ENCODE results near the gene LRRC37B. TPM values are rescaled to one million over a fixed set of nuclear protein-coding genes. Genes with fewer than 3 reads are reported as not detected.
"Not testable (repeated sequence)": the region's sequence is repeated elsewhere in the genome, so short reads cannot be mapped to it uniquely, and the experiment has no call there.

LRRC37B gene
- total RNA-seq, 1 experiment from 2014 or later = 19.1 TPM

DNA sequence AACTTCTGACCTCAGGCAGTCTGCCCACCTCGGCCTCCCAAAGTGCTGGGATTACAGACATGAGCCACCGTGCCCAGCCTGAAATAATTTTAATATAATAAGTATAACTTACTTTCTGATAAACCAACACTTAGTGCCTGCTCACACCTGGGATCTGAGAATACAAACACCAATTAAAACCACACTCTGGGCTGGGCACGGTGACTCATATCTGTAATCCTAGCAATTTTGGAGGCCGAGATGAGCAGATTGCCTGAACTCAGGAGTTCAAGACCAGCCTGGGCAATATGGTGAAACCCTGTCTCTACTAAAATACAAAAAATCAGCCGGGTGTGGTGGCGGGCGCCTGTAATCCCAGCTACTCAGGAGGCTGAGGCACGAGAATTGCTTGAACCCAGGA lies 15.4 kb upstream of the LRRC37B start:
- not testable (repeated sequence) for H3K56ac ChIP-seq (ENCODE audit: insufficient read length, low read depth, low read length); H3K79me2 ChIP-seq (ENCODE audit: insufficient read depth, low read length); H3K4me2 ChIP-seq (ENCODE audit: insufficient read depth, insufficient read length, low read length); H3K4me3 Mint-ChIP-seq; H4K5ac ChIP-seq (ENCODE audit: insufficient read length, low read depth, low read length); H4K8ac ChIP-seq (replicated peaks; ENCODE audit: insufficient read length, low read depth, low read length); H3K23ac ChIP-seq (ENCODE audit: insufficient read length, low read depth, low read length); H3K14ac ChIP-seq (ENCODE audit: insufficient read depth, low read length); H3K9ac ChIP-seq (ENCODE audit: extremely low read depth, insufficient read length, low read length); H3K79me1 ChIP-seq (ENCODE audit: insufficient read depth, low read depth, low read length, poor library complexity, severe bottlenecking); DNase-seq; H3T11ph ChIP-seq (ENCODE audit: low read length); H2BK15ac ChIP-seq (ENCODE audit: low read depth, low read length); H3K9me3 ChIP-seq (ENCODE audit: control insufficient read depth, low read depth, low read length); H3K27me3 Mint-ChIP-seq (ENCODE audit: low read depth); H4K20me1 ChIP-seq (ENCODE audit: control insufficient read depth, insufficient read depth, insufficient read length); H2BK120ac ChIP-seq (ENCODE audit: low read depth, low read length, poor library complexity, severe bottlenecking); H3K9me3 Mint-ChIP-seq; H2AFZ ChIP-seq (ENCODE audit: low read length); H2AK5ac ChIP-seq (ENCODE audit: insufficient read length, low read length); H3K18ac ChIP-seq (ENCODE audit: insufficient read length, low read depth, low read length); H4K91ac ChIP-seq (ENCODE audit: insufficient read length, low read depth, low read length); H3K27ac ChIP-seq (ENCODE audit: insufficient read length, low read depth, low read length); H3K4me1 Mint-ChIP-seq; H3K23me2 ChIP-seq (ENCODE audit: insufficient read length, low read depth, low read length, poor library complexity, severe bottlenecking); H2BK12ac ChIP-seq (ENCODE audit: insufficient read length, low read depth, low read length); H2BK20ac ChIP-seq (ENCODE audit: low read depth, low read length, poor library complexity, severe bottlenecking); H3K27ac Mint-ChIP-seq; H3K4ac ChIP-seq (ENCODE audit: low read depth, low read length); H3K27me3 ChIP-seq (ENCODE audit: insufficient read depth, low read length); H2BK5ac ChIP-seq (ENCODE audit: insufficient read length, low read length); H3K4me1 ChIP-seq (ENCODE audit: insufficient read depth, low read length)
- H3K36me3 Mint-ChIP-seq (ENCODE audit: insufficient read depth in 1 of 3, low read depth in 3 of 3) = peaks cover 42 to 86% (median 74%) of the 10 kb centered on the region in 3 experiments; a peak in 6 of 7 replicates
- no CpG with 5 or more reads among the region's 8 CpGs for WGBS (ENCODE audit: extremely low coverage, insufficient read length, low lambda C conversion rate)

Data from H9 (cell line).